Retinal pigment epithelial cell (primary cell): ENCODE measurements around the gene SLC25A42.
"Not testable (repeated sequence)": the region's sequence is repeated elsewhere in the genome, so short reads cannot be mapped to it uniquely, and the experiment has no call there.

Experiments
- DNase-seq: peaks from one replicate; pipeline ENCODE4 v3.0.0-alpha.2; 2010; ENCODE audit warnings: low read depth
- H3K4me3 ChIP-seq: 2 replicates; pipeline ENCODE4 v1.5.1; 2011; ENCODE audit warnings: mild to moderate bottlenecking, low read length, control low read depth, moderate library complexity
- TF ChIP-seq, protein P1 (sequence below): conservative IDR thresholded peaks from 2 replicates; pipeline ENCODE4 v1.5.1; 2011; ENCODE audit warnings: low read depth, low read length, control low read depth, inconsistent platforms

SLC25A42 gene, protein sequence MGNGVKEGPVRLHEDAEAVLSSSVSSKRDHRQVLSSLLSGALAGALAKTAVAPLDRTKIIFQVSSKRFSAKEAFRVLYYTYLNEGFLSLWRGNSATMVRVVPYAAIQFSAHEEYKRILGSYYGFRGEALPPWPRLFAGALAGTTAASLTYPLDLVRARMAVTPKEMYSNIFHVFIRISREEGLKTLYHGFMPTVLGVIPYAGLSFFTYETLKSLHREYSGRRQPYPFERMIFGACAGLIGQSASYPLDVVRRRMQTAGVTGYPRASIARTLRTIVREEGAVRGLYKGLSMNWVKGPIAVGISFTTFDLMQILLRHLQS

DNA sequence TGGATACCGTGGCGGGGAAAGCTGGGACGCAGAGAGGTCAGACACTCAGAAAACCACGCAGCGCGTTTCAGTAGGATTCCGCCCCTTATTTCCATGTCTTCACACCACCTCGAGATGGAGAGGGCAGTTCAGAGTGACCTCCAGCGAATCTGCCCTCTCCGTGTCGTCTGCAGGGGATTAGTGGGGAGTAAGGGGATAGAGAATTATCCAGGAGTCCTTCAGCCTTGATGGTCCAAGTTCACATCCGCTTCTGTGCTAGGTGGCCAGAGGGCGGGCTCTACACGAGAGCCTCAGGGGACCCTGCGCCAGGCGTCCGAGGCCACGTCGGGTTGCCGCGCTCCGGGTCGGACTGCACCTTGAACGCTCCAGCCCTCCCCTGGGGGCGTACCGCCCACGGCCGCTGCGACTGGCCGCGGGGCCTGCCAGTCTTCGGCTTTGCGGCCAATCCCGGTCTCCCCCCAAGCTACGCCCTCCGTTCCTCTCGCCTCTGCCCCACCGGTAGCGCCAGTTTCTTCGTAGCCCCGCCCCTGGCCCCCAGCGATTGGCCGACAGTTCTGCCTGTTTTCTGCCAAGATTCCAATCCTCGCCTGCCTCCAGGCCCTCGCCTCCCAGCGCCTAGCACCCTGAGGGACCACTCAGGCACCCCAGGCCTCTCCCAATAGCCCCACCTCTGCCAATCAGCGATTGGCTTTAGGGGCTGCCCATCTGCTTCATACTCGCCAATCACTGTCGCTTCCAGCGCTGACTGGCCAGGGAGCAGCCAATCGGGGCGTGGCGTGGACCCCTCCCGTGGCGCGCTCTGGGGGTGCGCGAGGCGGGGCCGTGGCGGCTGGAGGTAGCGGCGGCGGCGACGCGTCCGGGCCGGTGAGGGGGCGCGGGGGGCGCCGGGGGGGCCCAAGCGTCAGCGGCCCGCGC, at the start of gene SLC25A42:
TSS of gene SLC25A42 (plus strand) at position 812 of the 915 bp plus-strand sequence. CDS start 32,131 bp downstream, outside the sequence.
- DNase-seq: peak; percentile 99
- peak within 1 kb of the TSS; percentile 74 for H3K4me3 ChIP-seq
- TF ChIP-seq, protein P1, sequence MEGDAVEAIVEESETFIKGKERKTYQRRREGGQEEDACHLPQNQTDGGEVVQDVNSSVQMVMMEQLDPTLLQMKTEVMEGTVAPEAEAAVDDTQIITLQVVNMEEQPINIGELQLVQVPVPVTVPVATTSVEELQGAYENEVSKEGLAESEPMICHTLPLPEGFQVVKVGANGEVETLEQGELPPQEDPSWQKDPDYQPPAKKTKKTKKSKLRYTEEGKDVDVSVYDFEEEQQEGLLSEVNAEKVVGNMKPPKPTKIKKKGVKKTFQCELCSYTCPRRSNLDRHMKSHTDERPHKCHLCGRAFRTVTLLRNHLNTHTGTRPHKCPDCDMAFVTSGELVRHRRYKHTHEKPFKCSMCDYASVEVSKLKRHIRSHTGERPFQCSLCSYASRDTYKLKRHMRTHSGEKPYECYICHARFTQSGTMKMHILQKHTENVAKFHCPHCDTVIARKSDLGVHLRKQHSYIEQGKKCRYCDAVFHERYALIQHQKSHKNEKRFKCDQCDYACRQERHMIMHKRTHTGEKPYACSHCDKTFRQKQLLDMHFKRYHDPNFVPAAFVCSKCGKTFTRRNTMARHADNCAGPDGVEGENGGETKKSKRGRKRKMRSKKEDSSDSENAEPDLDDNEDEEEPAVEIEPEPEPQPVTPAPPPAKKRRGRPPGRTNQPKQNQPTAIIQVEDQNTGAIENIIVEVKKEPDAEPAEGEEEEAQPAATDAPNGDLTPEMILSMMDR: no peak

DNA sequence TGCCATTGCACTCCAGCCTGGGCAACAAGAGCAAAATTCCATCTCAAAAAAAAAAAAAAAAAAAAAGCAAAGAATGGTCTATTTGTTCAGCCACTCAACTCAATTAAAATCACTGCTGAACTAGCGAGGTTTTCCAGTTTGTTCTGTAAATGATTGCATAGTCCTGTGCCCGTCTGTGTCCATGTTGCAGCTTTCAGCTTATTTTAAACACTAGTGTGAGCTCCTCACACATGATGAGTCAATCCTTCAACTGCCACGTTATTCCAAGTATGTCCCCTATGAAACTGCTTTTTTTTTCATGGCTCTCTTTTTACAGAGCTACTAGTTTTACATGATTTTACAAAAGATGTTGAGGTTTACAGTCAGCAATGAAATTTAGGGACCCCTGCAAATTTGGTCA, 42.7 kb upstream of the SLC25A42 start:
- DNase-seq: no peak
- TF ChIP-seq, protein P1: no peak
- no peak overlapping the region for H3K4me3 ChIP-seq

DNA sequence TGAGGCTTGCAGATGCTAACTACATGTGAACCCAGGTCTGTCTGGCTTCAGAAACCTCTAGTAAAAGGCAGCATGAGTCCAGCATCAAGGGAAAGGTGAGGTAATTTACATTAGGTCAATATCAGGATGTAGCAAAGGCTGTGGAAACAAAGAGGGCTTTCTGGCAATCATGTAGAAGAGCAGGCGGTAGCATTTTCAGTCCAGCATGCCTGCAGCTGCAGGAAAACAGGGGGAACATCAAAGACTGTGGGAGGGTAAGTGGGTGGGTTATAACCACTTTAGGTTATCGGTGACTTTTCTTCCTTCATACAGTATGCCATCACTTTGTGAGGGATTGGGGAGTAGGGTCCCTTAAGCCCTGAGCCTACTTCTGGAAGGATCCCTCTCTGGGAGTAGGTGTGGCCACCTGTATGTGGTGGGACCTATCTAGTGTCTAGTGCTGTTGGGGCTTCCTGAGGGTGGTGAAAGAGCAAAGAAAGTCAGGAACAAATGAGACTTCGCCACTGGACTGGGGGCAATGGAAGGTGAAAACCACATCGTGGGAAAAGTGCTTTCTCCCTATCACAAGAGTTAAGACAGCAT, 41.3 kb upstream of the SLC25A42 start:
- no peak overlapping the region for H3K4me3 ChIP-seq
- DNase-seq: no peak
- TF ChIP-seq, protein P1: no peak

DNA sequence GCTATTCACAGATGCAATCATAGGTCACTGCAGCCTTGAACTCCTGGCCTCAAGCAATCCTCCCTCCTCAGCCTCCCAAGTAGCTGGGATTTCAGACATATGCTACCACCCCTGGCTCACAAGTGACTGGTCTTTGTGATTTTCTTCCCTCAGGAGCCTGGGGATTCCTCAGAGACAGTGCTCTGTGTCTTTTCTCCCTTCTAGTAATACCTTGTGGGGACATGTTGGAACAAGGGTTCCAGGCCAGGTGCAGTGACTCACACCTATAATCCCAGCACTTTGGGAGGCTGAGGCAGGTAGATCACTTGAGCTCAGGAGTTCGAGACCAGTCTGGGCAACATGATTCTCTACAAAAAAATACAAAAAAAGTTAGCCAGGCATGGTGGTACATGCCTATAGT, 40.4 kb upstream of the SLC25A42 start:
- DNase-seq, H3K4me3 ChIP-seq: not testable (repeated sequence)

DNA sequence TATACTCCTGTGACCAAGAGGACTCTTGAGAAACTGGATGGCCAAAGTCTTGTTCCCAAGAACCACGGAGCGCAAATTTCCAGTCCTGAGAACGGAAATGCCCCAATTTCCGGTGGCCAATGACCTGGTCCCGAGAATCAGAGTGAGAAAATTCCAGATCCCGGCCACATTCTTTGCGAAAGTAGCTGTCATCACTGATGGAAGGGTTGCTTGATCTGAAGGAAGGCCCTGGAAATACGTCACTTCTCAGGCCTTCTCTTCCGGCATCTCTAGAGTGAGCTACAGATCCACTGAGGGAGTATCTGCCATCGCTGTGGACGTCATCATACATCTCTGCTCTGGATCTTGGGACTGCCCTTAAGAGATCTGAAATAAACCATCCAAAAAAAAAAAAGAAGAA, 37.9 kb upstream of the SLC25A42 start:
- DNase-seq: no peak
- H3K4me3 ChIP-seq: no peak overlapping the region
- TF ChIP-seq, protein P1: no peak

DNA sequence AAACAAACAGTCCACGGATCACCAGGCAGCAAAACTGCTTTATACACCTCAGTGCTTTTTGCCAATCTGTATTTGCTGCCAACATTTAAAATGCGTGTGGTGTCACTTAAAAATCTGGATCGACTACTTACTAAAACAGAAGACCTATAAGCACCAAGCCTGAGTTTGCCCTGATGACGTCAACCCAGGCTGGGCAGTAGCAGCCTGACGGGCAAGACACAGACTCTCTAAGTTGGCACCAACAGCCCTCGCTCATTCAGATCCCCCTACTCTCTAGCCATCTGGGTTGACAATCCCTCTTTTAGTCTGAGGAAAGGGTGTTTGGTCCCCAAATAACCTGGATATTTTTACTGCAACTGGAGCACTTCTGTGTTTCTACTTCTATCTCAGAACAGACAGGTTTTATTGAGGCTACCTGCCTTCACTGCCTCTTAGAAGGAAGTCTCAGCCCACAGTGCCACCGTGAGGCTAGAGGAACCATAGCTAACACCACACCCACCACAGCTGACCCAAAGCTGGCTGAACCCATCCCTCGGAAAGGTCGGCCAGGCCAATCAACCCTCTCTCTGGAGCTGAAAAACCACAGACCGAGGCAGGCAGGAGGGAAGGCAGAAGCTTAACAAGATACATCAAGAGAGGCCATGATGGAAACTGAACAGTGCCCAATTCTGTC, 37.4 kb upstream of the SLC25A42 start:
- TF ChIP-seq, protein P1: peak; percentile 45
- no peak for DNase-seq
- H3K4me3 ChIP-seq: no peak overlapping the region

DNA sequence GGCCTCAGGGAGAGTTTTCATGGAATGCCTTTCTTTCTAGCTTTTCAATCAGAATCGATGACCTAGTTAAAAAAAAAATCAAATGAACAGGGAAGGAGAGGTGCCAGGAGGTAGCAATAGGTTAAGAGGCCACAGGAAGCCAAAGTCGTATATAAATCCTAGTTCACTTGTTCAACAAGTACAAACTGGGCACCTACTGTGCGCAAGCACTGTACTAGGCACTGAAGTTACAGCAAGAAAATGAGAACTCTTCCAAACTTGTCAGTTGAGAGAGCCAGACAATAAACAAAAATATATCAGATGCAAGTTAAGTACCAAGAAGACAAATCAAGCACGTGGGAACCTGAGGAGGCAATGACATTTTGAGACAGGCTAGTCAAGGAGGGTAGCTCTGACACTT, 36.6 kb upstream of the SLC25A42 start:
- no peak for DNase-seq
- no peak overlapping the region for H3K4me3 ChIP-seq
- TF ChIP-seq, protein P1: no peak
